Retinal pigment epithelial cell (primary cell): ENCODE results near the gene COPB2.

ENCODE experiments used
- DNase-seq: peaks from one replicate; pipeline ENCODE4 v3.0.0-alpha.2; 2010; ENCODE audit warnings: low read depth
- H3K4me3 ChIP-seq: 2 replicates; pipeline ENCODE4 v1.5.1; 2011; ENCODE audit warnings: mild to moderate bottlenecking, low read length, control low read depth, moderate library complexity
- CTCF ChIP-seq: conservative IDR thresholded peaks from 2 replicates; pipeline ENCODE4 v1.5.1; 2011; ENCODE audit warnings: low read depth, low read length, control low read depth, inconsistent platforms

The COPB2 gene

GRCh38 chr3:139327231-139327630, 62.2 kb downstream of the COPB2 start:
- TF ChIP-seq CTCF = no peak
- H3K4me3 ChIP-seq = no peak overlapping the region
- no peak for DNase-seq

GRCh38 chr3:139326707-139327106, 62.7 kb downstream of the COPB2 start:
- no peak overlapping the region for H3K4me3 ChIP-seq
- DNase-seq = no peak
- TF ChIP-seq CTCF = no peak

- DNase-seq = no peak
- no peak overlapping the region for H3K4me3 ChIP-seq
- no peak for TF ChIP-seq CTCF
These were observed 63.3 kb downstream of the COPB2 start for GRCh38 chr3:139326131-139326530.

GRCh38 chr3:139325551-139325950, 63.9 kb downstream of the COPB2 start:
- no peak for DNase-seq
- TF ChIP-seq CTCF = no peak
- no peak overlapping the region for H3K4me3 ChIP-seq

- no peak for TF ChIP-seq CTCF
- DNase-seq = no peak
- no peak overlapping the region for H3K4me3 ChIP-seq
These were observed 65.0 kb downstream of the COPB2 start for GRCh38 chr3:139324456-139324855.

GRCh38 chr3:139323146-139323545, 66.3 kb downstream of the COPB2 start:
- H3K4me3 ChIP-seq = no peak overlapping the region
- no peak for DNase-seq
- no peak for TF ChIP-seq CTCF

- DNase-seq = no peak
- H3K4me3 ChIP-seq = no peak overlapping the region
- TF ChIP-seq CTCF = no peak
These were observed 67.1 kb downstream of the COPB2 start for GRCh38 chr3:139322346-139322745.
